Mucosa of rectum (tissue), 2 donors: ENCODE data around the gene MINK1.
"Not testable (repeated sequence)": the region's sequence is repeated elsewhere in the genome, so short reads cannot be mapped to it uniquely, and the experiment has no call there.

ENCODE experiments used
- H3K27ac ChIP-seq, 2 donors: one replicate each; pipeline ENCODE4 v1.7.0; 2013; ENCODE audit warnings: inconsistent platforms in 2 of 2, low read depth in 2 of 2, low read length in 2 of 2
- H3K27me3 ChIP-seq, 2 donors: one replicate each; pipeline ENCODE4 v1.7.0; 2013; ENCODE audit warnings: low read length in 2 of 2; ENCODE audit not compliant: control insufficient read depth in 2 of 2, insufficient read depth in 2 of 2
- H3K36me3 ChIP-seq, 2 donors: one replicate each; pipeline ENCODE4 v1.7.0; 2013; ENCODE audit warnings: low read length in 2 of 2; ENCODE audit not compliant: control insufficient read depth in 2 of 2, insufficient read depth in 2 of 2
- H3K4me1 ChIP-seq, 2 donors: one replicate each; pipeline ENCODE4 v1.7.0; 2013; ENCODE audit warnings: low read length in 2 of 2, mild to moderate bottlenecking in 1 of 2; ENCODE audit not compliant: control insufficient read depth in 2 of 2, insufficient read depth in 2 of 2
- H3K4me3 ChIP-seq, 2 donors: one replicate each; pipeline ENCODE4 v1.7.0; 2013; ENCODE audit warnings: low read length in 2 of 2
- H3K9ac ChIP-seq, 2 donors: one replicate each; pipeline ENCODE4 v1.7.0; 2013; ENCODE audit warnings: low read length in 2 of 2, low read depth in 1 of 2, mild to moderate bottlenecking in 1 of 2
- H3K9me3 ChIP-seq, 2 donors: one replicate each; pipeline ENCODE4 v1.7.0; 2013; ENCODE audit warnings: low read length in 2 of 2; ENCODE audit not compliant: control insufficient read depth in 2 of 2
- donor health status: healthy.
- donor health status: Normal muscosa, but diverticular disease.

MINK1 gene

DNA sequence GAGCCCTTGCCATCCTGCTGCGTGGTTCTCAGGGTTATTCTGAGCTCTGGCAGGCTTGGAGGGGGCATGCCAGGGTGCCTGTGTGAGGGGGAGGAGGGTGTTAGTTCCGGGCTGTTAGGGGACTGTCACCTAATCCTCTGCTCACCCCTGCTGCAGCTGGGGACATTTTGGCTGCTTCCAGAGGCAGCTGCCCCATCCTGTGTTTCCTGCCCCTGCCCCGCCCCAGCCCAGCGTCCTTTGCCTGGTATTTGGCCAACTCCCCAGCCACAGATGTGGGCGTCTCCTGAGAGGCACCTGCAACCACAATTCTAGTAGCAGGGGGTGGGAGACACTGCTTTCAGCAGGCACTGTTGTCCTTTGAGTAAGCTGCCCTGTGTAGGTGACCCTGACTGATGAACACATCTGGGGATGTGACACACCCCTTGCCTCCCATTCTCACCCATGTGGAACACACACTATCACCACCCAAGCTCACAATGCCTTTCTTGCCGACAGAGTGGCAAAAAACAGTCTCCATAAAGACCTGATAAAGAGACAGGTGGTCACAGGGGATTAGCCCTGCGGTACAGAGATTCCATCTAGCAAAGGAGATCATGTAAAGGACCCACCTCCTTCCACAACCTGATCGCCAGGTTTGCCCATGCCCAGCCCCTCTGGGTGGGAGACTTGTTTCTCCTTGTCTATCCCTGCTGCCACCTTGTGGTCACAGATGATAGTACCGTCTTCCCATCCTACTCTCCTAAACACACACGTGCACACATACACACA is 70.1 kb downstream of the MINK1 start, which contains the start of gene CHRNE:
Gene CHRNE, minus strand, starts transcription at position 48 of the 768 bp plus-strand sequence. Its CDS starts 35 bp downstream, at position 13.
- peak within 1 kb of the TSS in 1 of 2 donors; percentile 45 for H3K4me3 ChIP-seq
- H3K4me1 ChIP-seq, result peaks cover 21 to 29% of the 10 kb centered on the region in 2 donors
- no peak within 1 kb of the TSS for H3K9ac ChIP-seq
- H3K9me3 ChIP-seq, result no peaks in the 10 kb centered on the region
- H3K27ac ChIP-seq, result peak within 1 kb of the TSS in 1 of 2 donors; percentile 44
- peaks cover 4 to 13% of the 10 kb centered on the region in 2 donors for H3K27me3 ChIP-seq
- H3K36me3 ChIP-seq, result no peaks in the 10 kb centered on the region

DNA sequence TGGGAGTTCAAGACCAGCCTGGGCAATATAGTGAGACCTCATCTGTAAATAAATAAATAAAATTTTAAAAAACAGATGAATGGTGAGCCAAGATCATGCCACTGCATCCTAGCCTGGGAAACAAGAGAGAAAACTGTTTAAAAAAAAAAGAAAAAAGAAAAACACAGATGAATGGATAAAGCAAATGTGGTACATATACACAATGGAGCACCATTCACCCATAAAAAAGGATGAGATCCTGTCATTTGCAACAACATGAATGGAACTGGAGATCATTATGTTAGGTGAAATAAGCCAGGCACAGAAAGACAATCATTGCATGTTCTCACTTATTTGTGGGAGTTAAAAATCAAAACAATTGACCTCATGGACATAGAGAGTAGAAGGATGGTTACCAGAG is 73.5 kb downstream of the MINK1 start:
- H3K27me3 ChIP-seq, H3K27ac ChIP-seq, H3K9me3 ChIP-seq, H3K36me3 ChIP-seq, H3K9ac ChIP-seq, H3K4me3 ChIP-seq: not testable (repeated sequence)
- peaks cover 15 to 19% of the 10 kb centered on the region in 2 donors for H3K4me1 ChIP-seq

DNA sequence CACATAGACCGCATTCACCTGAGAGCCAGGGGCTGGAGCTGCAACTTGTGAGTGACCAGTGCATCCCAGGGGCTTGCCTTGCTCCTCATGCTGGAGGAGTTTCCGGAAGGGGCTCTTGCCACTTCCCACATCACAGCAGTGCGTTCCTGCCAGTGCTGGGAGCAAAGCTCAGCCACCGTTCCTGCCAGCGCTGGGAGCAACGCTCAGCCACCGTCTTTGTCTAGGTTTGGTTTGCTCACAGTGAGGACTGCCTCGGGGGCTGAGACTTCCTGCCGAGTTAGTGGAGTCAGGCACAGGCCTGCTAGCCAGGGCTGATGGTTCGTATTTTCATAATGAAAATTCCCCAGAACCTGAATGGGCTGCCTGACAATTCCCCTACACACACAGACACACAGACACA is 75.2 kb downstream of the MINK1 start:
- no peaks in the 10 kb centered on the region for H3K9me3 ChIP-seq
- H3K4me3 ChIP-seq, result no peak overlapping the region
- peak overlapping the region in 1 of 2 donors; percentile 42 for H3K9ac ChIP-seq
- H3K36me3 ChIP-seq, result no peaks in the 10 kb centered on the region
- peaks cover 10 to 12% of the 10 kb centered on the region in 2 donors for H3K4me1 ChIP-seq
- peak overlapping the region in 1 of 2 donors; percentile 50 for H3K27ac ChIP-seq
- H3K27me3 ChIP-seq, result peaks cover 0 to 8% of the 10 kb centered on the region in 2 donors

DNA sequence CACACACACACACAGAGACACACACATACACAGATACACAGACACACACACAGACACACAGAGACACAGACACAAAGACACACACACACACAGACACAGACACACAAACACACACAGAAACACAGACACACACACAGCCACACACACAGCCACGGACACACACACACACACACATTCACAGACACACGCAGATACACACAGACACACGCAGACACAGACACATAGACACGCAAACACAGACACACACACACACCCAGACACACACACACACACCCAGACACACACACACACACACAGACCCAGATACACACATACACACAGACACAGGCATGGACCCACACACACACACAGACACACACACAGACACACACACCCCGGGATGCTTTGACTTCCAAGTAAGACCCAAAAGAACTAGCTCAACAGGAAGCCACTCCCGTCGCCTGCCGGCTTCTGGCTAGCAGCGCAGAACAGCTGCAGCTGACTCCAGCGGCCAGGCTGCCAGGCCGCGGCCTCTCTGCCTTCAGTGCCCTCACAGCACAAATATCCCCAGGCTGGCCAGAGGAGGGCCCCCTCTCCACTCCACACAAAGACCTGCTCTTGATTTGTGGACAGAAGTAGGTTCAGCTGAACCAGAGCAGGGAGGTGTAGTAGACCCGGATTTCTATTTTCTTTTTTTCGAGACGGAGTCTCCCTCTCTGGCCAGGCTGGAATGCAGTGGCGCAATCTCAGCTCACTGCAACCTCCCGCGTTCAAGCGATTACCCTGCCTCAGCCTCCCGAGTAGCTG is 75.8 kb downstream of the MINK1 start:
- peak overlapping the region; percentile 13 to 50 for H3K27ac ChIP-seq
- peaks cover 0 to 8% of the 10 kb centered on the region in 2 donors for H3K27me3 ChIP-seq
- H3K9ac ChIP-seq, result peak overlapping the region; percentile 32 to 42
- H3K36me3 ChIP-seq, result no peaks in the 10 kb centered on the region
- H3K4me3 ChIP-seq, result peak overlapping the region; percentile 3 to 38
- no peaks in the 10 kb centered on the region for H3K9me3 ChIP-seq
- peaks cover 7 to 9% of the 10 kb centered on the region in 2 donors for H3K4me1 ChIP-seq

DNA sequence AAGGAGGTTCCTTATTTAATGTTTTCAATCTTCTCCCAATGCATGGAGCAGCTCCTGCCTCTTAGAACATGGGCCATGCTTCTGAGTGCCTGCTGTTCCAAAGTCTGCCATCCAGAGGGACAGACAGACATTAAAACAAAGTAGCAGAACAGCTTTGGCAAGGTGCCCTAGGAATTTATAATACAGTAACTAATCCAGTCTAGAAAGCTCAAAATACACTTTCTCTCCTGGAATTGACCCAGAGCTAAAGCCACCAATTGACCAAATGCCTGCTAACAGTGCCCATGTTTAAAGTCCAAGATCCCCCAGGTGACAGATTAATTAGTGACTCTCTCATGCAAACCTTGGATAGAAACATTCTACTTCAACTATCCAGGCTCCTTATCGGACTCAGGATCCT is 80.9 kb downstream of the MINK1 start:
- no peaks in the 10 kb centered on the region for H3K27me3 ChIP-seq
- no peaks in the 10 kb centered on the region for H3K36me3 ChIP-seq
- H3K4me3 ChIP-seq, result no peak overlapping the region
- no peak overlapping the region for H3K27ac ChIP-seq
- no peaks in the 10 kb centered on the region for H3K9me3 ChIP-seq
- no peak overlapping the region for H3K9ac ChIP-seq
- peaks cover 2% of the 10 kb centered on the region in 2 donors for H3K4me1 ChIP-seq

DNA sequence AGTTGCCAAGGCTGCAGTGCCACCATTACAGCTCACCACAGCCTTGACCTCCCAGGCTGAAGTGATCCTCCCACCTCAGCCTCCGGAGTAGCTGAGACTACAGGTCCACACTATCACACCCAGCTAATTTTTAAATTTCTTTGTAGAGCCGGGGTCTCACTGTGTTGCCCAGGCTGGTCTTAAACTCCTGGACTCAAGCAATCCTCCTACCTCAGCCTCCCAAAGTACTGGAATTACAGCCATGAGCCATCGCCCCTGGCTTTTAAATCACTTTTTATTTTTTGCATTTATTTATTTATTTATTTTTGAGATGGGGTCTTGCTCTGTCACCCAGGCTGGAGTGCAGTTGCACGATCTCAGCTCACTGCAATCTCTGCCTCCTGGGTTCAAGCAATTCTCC is 81.4 kb downstream of the MINK1 start:
- not testable (repeated sequence) for H3K4me1 ChIP-seq, H3K36me3 ChIP-seq, H3K4me3 ChIP-seq, H3K9me3 ChIP-seq, H3K9ac ChIP-seq, H3K27ac ChIP-seq, H3K27me3 ChIP-seq

DNA sequence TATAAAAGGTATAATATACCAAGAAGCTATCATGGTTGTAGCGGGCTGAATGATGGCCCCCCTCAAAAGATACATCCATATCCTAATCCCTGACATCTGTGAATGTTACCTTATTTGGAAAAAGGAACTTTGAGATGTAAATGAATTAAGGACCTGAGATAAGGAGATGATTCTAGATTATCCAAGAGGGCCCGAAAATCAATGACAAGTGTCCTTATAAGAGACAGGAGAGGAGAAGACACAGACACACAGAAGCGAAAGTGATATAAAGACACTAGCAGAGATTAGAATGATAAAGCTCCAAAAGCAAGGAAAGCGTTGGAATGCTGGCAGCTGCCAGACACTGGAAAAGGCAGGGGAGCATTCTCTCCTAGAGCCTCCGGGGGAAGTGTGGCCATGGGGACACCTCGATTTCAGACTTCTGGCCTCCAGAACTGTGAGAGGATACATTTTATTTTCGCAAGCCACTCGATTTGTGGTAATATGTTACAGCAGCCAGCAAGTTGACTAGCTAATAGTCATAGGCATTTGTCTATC is 86.4 kb downstream of the MINK1 start:
- Histone ChIP-seq H3K9me3 (no peaks in the 10 kb centered on the region), H3K9ac (no peak overlapping the region), H3K27me3 (no peaks in the 10 kb centered on the region), H3K4me3 (no peak overlapping the region), H3K27ac (no peak overlapping the region), H3K36me3 (no peaks in the 10 kb centered on the region), H3K4me1 (no peaks in the 10 kb centered on the region)

DNA sequence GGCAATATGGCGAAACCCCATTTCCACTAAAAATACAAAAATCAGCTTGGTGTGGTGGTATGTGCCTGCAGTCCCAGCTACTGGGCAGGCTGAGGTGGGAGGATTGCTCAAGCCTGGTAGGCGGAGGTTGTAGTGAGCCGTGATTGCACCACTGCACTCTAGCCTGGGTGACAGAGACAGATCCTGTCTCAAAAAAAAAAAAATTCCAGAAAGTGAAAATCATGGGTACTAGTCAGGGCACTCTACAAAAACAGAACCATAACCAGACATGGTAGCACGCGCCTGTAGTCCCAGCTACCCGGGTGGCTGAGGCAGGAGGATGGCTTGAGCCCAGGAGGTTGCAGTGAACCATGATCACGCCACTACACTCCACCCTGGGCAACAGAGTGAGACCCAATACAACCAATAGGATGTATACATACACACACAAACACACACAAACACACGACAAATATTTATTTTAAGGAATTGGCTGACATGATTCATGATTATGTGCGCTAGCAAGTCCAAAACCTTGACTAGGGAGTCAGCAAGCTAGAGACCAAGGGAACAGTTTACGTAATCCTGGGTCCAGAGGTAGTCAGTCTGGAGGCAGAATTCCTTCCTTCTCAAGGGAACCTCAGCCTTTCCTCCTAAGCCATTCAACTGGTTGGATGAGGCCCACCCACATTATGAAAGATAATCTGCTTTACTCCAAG is 87.4 kb downstream of the MINK1 start:
- Histone ChIP-seq H3K36me3 (no peaks in the 10 kb centered on the region), H3K9ac (no peak overlapping the region), H3K27ac (no peak overlapping the region), H3K4me3 (no peak overlapping the region), H3K4me1 (no peaks in the 10 kb centered on the region), H3K27me3 (no peaks in the 10 kb centered on the region), H3K9me3 (no peaks in the 10 kb centered on the region)

DNA sequence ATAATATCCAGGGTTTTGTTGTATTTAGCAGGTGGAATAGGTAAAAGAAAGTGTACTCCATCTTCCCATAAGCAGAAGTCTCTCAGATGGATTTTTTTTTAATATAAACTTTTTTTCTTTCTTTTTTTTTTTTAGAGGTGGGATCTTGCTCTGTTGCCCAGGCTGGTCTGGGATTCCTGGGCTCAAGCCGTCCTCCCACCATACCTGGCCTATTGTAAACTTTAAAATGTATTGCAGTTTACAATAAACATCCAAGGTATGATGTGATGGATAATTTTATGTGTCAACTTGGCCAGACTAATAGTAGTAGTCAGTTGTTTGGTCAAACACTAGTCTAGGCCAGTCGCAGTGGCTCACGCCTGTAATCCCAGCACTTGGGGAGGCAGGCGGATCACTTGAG is 88.2 kb downstream of the MINK1 start:
- no peaks in the 10 kb centered on the region for H3K27me3 ChIP-seq
- no peaks in the 10 kb centered on the region for H3K36me3 ChIP-seq
- no peak overlapping the region for H3K4me3 ChIP-seq
- H3K9ac ChIP-seq, result no peak overlapping the region
- H3K9me3 ChIP-seq, result no peaks in the 10 kb centered on the region
- H3K27ac ChIP-seq, result no peak overlapping the region
- H3K4me1 ChIP-seq, result no peaks in the 10 kb centered on the region
